GM20000 (cell line): ENCODE results near the gene PTP4A2.

Source experiments
- DNase-seq: peaks from one replicate; pipeline ENCODE4 v3.0.0; 2012; ENCODE audit warnings: low spot score
- CTCF ChIP-seq: IDR thresholded peaks from 2 replicates; pipeline ENCODE4 v1.5.1; 2012; ENCODE audit warnings: mild to moderate bottlenecking, control low read depth; ENCODE audit errors: extremely low read depth, missing control alignments

The PTP4A2 gene

GRCh38 chr1:31915438-31915837 is 22.7 kb downstream of the PTP4A2 start:
- no peak for DNase-seq
- no peak for TF ChIP-seq CTCF

- no peak for DNase-seq
- TF ChIP-seq CTCF, result no peak
Observed at GRCh38 chr1:31913968-31914367, 24.2 kb downstream of the PTP4A2 start.

DNA sequence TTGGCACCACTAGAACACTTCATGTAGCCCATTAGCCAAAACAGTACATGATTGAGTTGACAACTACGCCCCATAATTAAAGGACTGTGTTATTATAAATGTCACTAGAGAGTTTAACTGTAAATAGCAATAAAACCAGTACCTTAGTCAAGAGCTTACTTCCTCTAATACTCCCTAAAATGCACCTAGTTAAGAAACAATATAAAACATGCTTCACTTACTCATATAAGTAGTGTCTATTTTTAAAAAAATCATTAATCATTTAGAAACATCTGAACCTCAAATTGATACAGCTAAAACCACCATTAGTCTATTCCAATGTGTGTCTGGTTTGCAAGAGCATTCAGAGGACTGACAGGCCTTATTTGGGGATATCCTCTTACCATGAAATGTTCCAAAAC is 25.3 kb downstream of the PTP4A2 start:
- TF ChIP-seq CTCF, result no peak
- DNase-seq, result peak; percentile 27

DNA sequence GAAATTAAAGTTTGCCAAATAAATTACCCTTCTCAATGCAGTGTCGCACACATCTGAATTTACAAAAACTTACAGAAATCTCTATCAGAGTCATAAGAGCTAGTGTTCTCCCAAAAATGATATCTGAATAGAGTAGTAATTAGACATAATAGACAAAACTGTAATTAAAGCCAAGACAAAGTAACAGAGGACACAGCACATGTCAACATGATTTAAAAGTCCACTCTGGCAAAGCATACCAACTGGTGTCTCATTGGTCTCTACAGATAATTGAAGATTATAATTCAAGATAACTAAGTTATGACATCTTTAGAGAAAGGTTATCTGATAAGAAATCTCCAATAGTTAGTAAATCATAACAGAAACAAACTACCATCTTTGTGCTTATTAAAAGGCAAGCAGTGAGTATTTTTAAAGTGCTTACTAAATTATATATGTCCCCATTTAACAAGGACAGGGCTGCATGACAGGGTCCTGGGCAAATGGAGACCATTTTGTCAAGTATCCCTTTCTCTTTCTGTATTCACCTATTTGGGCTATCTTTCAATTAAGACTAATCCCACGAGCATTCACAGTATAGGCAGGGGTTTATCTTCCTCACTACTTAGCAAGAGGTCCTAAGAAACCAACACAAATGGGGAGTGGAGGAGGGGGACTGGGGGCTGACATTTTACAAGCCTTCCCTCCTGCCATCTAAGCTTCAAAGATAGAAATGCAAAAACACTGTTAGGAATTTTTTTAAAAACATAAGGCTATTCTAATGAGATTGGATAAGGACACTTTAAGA is 26.0 kb downstream of the PTP4A2 start:
- no peak for TF ChIP-seq CTCF
- no peak for DNase-seq

DNA sequence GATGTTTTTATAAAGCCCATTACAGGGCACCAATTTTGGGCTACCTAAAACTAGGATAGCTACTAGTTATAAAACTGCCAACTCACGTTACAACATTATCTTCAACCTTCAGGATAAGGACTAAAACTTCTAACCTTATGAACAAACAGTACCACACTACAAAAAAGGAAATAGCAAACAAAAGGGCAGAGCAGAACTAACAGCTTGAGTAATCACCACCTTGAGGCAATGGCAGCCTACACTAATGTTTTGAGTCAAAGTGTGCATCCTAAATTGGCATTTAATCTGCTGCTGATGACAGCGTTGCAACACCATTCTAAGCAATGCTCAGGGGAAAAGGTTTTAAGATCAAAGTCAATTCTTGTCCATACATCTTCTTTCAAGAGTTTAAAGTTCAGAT is 27.2 kb downstream of the PTP4A2 start:
- DNase-seq, result no peak
- no peak for TF ChIP-seq CTCF

GRCh38 chr1:31909691-31910090 is 28.5 kb downstream of the PTP4A2 start:
- no peak for DNase-seq
- no peak for TF ChIP-seq CTCF

GRCh38 chr1:31906557-31906956 is 31.6 kb downstream of the PTP4A2 start:
- no peak for TF ChIP-seq CTCF
- no peak for DNase-seq
